ENCODE results near the gene ANKDD1A. TPM values are rescaled to one million over a fixed set of nuclear protein-coding genes. Genes with fewer than 3 reads are reported as not detected.

ANKDD1A gene
- total RNA-seq, 1 experiment from 2014 or later = 6.1 TPM

DNA sequence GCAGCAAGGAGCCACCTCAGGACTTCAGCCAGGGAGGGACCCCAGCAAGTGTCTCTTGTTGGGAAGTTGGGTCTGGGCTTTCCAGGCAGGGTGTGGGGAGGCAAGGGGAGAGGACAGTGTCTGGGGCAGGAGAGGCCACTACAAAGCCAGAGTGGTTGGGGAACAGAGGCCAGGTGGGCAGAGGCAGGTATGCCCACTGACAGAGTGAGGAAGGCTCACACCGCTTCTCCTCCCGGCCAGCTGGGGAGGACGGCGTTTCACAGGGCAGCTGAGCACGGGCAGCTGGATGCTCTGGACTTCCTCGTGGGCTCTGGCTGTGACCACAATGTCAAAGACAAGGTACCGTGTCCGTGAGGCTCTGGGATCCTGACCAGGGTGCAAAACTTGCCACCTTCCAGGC lies 15.0 kb downstream of the ANKDD1A start (continued):
- TF ChIP-seq ETV6 (CRISPR knock-in tag; IDR thresholded peaks at IDR 0.05) (no peak), NR1H2 (CRISPR knock-in tag; IDR thresholded peaks at IDR 0.05) (no peak), ZNF232 (CRISPR knock-in tag; IDR thresholded peaks at IDR 0.05) (no peak), ZNF396 (CRISPR knock-in tag; IDR thresholded peaks at IDR 0.05; ENCODE audit: borderline replicate concordance) (no peak), GRHL2 (CRISPR knock-in tag; IDR thresholded peaks at IDR 0.05; ENCODE audit: insufficient replicate concordance, severe bottlenecking) (no peak), SMAD4 (CRISPR knock-in tag; IDR thresholded peaks at IDR 0.05) (no peak)
- TF ChIP-seq, protein P1, sequence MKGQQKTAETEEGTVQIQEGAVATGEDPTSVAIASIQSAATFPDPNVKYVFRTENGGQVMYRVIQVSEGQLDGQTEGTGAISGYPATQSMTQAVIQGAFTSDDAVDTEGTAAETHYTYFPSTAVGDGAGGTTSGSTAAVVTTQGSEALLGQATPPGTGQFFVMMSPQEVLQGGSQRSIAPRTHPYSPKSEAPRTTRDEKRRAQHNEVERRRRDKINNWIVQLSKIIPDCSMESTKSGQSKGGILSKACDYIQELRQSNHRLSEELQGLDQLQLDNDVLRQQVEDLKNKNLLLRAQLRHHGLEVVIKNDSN (CRISPR knock-in tag; IDR thresholded peaks at IDR 0.05) = no peak
- TF ChIP-seq, protein P2, sequence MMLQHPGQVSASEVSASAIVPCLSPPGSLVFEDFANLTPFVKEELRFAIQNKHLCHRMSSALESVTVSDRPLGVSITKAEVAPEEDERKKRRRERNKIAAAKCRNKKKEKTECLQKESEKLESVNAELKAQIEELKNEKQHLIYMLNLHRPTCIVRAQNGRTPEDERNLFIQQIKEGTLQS (CRISPR knock-in tag; conservative IDR thresholded peaks at IDR 0.05) = no peak
- TF ChIP-seq, protein P3, sequence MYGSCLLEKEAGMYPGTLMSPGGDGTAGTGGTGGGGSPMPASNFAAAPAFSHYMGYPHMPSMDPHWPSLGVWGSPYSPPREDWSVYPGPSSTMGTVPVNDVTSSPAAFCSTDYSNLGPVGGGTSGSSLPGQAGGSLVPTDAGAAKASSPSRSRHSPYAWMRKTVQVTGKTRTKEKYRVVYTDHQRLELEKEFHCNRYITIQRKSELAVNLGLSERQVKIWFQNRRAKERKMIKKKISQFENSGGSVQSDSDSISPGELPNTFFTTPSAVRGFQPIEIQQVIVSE (CRISPR knock-in tag; IDR thresholded peaks at IDR 0.05; ENCODE audit: borderline replicate concordance) = no peak

DNA sequence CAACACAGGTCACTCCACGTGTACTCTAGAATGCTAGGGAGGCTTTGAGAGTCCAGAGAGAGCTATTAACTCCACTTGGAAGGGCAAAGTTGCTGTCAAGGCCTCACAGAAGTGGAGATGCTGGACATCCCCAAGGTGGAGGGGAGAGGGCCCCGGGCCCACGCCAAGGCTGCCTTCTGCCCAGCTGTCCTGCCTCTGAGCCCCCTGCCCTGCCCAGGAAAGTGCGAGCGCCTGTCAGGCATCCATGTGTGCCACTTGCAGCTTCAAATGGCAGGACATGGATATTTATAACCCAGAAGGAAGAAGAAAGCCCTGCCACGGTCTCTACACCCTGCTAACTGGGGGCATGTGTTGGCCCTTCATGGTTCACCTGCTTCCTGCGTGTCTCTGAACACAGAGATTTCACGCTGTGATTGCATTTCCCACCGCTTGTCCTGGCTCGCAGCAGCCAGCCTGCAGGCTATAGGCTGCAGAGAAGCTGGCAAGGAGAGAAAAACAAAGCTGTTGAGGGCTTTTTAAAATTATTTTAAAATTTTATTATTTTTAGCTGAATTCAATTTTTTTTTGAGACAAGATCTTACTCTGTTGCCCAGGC lies 17.0 kb downstream of the ANKDD1A start:
- DNase-seq (ENCODE audit: low spot score) = no peak
- H3K27me3 Mint-ChIP-seq (ENCODE audit: low read depth) = no peaks in the 10 kb centered on the region
- no peak for ATAC-seq
- ChIA-PET POLR2A (interaction anchor here (1.0 kb wide), 1 partner anchor 105 kb away, joined by 5 read pairs; no protein-coding TSS in a partner anchor), CTCF (interaction anchor here (1.1 kb wide), 1 partner anchor 24 kb away, joined by 10 read pairs; no protein-coding TSS in a partner anchor)
- peaks cover 4% of the 10 kb centered on the region for H3K36me3 Mint-ChIP-seq
- peaks cover 9% of the 10 kb centered on the region for H3K9me3 Mint-ChIP-seq
- H3K4me1 Mint-ChIP-seq = peaks cover 3% of the 10 kb centered on the region
- H3K27ac Mint-ChIP-seq = no peak overlapping the region
- H3K4me3 Mint-ChIP-seq = no peak overlapping the region
- TF ChIP-seq, protein P4, sequence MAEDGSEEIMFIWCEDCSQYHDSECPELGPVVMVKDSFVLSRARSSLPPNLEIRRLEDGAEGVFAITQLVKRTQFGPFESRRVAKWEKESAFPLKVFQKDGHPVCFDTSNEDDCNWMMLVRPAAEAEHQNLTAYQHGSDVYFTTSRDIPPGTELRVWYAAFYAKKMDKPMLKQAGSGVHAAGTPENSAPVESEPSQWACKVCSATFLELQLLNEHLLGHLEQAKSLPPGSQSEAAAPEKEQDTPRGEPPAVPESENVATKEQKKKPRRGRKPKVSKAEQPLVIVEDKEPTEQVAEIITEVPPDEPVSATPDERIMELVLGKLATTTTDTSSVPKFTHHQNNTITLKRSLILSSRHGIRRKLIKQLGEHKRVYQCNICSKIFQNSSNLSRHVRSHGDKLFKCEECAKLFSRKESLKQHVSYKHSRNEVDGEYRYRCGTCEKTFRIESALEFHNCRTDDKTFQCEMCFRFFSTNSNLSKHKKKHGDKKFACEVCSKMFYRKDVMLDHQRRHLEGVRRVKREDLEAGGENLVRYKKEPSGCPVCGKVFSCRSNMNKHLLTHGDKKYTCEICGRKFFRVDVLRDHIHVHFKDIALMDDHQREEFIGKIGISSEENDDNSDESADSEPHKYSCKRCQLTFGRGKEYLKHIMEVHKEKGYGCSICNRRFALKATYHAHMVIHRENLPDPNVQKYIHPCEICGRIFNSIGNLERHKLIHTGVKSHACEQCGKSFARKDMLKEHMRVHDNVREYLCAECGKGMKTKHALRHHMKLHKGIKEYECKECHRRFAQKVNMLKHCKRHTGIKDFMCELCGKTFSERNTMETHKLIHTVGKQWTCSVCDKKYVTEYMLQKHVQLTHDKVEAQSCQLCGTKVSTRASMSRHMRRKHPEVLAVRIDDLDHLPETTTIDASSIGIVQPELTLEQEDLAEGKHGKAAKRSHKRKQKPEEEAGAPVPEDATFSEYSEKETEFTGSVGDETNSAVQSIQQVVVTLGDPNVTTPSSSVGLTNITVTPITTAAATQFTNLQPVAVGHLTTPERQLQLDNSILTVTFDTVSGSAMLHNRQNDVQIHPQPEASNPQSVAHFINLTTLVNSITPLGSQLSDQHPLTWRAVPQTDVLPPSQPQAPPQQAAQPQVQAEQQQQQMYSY (CRISPR knock-in tag; IDR thresholded peaks at IDR 0.05) = no peak
- TF ChIP-seq NR1H2 (CRISPR knock-in tag; IDR thresholded peaks at IDR 0.05) = no peak
- TF ChIP-seq, protein P5, sequence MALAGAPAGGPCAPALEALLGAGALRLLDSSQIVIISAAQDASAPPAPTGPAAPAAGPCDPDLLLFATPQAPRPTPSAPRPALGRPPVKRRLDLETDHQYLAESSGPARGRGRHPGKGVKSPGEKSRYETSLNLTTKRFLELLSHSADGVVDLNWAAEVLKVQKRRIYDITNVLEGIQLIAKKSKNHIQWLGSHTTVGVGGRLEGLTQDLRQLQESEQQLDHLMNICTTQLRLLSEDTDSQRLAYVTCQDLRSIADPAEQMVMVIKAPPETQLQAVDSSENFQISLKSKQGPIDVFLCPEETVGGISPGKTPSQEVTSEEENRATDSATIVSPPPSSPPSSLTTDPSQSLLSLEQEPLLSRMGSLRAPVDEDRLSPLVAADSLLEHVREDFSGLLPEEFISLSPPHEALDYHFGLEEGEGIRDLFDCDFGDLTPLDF (CRISPR knock-in tag; IDR thresholded peaks at IDR 0.05) = no peak
- TF ChIP-seq, protein P6, sequence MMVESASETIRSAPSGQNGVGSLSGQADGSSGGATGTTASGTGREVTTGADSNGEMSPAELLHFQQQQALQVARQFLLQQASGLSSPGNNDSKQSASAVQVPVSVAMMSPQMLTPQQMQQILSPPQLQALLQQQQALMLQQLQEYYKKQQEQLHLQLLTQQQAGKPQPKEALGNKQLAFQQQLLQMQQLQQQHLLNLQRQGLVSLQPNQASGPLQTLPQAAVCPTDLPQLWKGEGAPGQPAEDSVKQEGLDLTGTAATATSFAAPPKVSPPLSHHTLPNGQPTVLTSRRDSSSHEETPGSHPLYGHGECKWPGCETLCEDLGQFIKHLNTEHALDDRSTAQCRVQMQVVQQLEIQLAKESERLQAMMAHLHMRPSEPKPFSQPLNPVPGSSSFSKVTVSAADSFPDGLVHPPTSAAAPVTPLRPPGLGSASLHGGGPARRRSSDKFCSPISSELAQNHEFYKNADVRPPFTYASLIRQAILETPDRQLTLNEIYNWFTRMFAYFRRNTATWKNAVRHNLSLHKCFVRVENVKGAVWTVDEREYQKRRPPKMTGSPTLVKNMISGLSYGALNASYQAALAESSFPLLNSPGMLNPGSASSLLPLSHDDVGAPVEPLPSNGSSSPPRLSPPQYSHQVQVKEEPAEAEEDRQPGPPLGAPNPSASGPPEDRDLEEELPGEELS (CRISPR knock-in tag; IDR thresholded peaks at IDR 0.05) = no peak
- TF ChIP-seq RORB (CRISPR knock-in tag; IDR thresholded peaks at IDR 0.05) = no peak
- TF ChIP-seq NFYB (CRISPR knock-in tag; conservative IDR thresholded peaks at IDR 0.05; ENCODE audit: low read depth) = no peak
- TF ChIP-seq, protein P7, sequence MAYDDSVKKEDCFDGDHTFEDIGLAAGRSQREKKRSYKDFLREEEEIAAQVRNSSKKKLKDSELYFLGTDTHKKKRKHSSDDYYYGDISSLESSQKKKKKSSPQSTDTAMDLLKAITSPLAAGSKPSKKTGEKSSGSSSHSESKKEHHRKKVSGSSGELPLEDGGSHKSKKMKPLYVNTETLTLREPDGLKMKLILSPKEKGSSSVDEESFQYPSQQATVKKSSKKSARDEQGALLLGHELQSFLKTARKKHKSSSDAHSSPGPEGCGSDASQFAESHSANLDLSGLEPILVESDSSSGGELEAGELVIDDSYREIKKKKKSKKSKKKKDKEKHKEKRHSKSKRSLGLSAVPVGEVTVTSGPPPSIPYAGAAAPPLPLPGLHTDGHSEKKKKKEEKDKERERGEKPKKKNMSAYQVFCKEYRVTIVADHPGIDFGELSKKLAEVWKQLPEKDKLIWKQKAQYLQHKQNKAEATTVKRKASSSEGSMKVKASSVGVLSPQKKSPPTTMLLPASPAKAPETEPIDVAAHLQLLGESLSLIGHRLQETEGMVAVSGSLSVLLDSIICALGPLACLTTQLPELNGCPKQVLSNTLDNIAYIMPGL (CRISPR knock-in tag; IDR thresholded peaks at IDR 0.05) = no peak
- TF ChIP-seq TP53 (CRISPR knock-in tag; IDR thresholded peaks at IDR 0.05) = no peak
- TF ChIP-seq, protein P3 (CRISPR knock-in tag; IDR thresholded peaks at IDR 0.05; ENCODE audit: borderline replicate concordance) = no peak
- no peak for TF ChIP-seq NR3C1 (CRISPR knock-in tag; conservative IDR thresholded peaks at IDR 0.05; ENCODE audit: low read depth)
- no peak for TF ChIP-seq SMAD3 (CRISPR knock-in tag; IDR thresholded peaks at IDR 0.05; ENCODE audit: borderline replicate concordance)
- no peak for TF ChIP-seq ESRRA (CRISPR knock-in tag; IDR thresholded peaks at IDR 0.05; ENCODE audit: borderline replicate concordance)
- no peak for TF ChIP-seq CREB1 (CRISPR knock-in tag; IDR thresholded peaks at IDR 0.05)
- TF ChIP-seq ELF4 (CRISPR knock-in tag; IDR thresholded peaks at IDR 0.05; ENCODE audit: low read depth) = no peak
- no peak for TF ChIP-seq RELA (CRISPR knock-in tag; IDR thresholded peaks at IDR 0.05; ENCODE audit: borderline replicate concordance)

All from WTC11 (cell line).